GM23338 (cell line): ENCODE data around the gene BMP5. TPM values are rescaled to one million over a fixed set of nuclear protein-coding genes. Genes with fewer than 3 reads are reported as not detected.
A peak's percentile ranks its signal among the peaks of the same experiment; 100 is the strongest.

ENCODE experiments used
- ATAC-seq: fragments of 200-7000 bp; cut with Tn5 transposase; 3 replicates; pipeline ENCODE4 v1.9.1; 2020
- DNase-seq: peaks from one replicate; pipeline ENCODE4 v3.0.0-alpha.2; 2015; ENCODE audit warnings: low spot score
- H2AFZ ChIP-seq: fragments of 200-600 bp; sonication (generic); 2 replicates; pipeline ENCODE4 v1.8.0; 2016; ENCODE audit warnings: antibody characterized with exemption, mild to moderate bottlenecking, moderate library complexity
- H3F3A ChIP-seq: fragments of 200-600 bp; sonication (generic); replicated peaks from 2 replicates; pipeline ENCODE4 v1.8.0; 2017; ENCODE audit warnings: antibody characterized with exemption, mixed run types, low read depth
- H3K27ac ChIP-seq: fragments of 200-600 bp; sonication (generic); 2 replicates; pipeline ENCODE4 v1.6.1; 2016; ENCODE audit warnings: low read depth
- H3K27me3 ChIP-seq: fragments of 200-600 bp; sonication (generic); 2 replicates; pipeline ENCODE4 v1.8.0; 2016; ENCODE audit warnings: mild to moderate bottlenecking, mixed run types, moderate library complexity; ENCODE audit not compliant: insufficient read depth
- H3K36me3 ChIP-seq: fragments of 200-600 bp; sonication (generic); 2 replicates; pipeline ENCODE4 v1.8.0; 2016; ENCODE audit warnings: mild to moderate bottlenecking; ENCODE audit not compliant: insufficient read depth
- H3K4me1 ChIP-seq: fragments of 200-600 bp; sonication (generic); 2 replicates; pipeline ENCODE4 v1.8.0; 2016; ENCODE audit warnings: mild to moderate bottlenecking, moderate library complexity; ENCODE audit not compliant: insufficient read depth
- H3K4me2 ChIP-seq: fragments of 200-600 bp; sonication (generic); 2 replicates; pipeline ENCODE4 v1.7.1; 2017; ENCODE audit warnings: mixed run types
- H3K4me3 ChIP-seq: fragments of 200-600 bp; sonication (generic); 2 replicates; pipeline ENCODE4 v1.6.1; 2016; ENCODE audit warnings: mixed run types
- H3K79me2 ChIP-seq: fragments of 200-600 bp; sonication (generic); replicated peaks from 2 replicates; pipeline ENCODE4 v1.8.0; 2017; ENCODE audit warnings: mild to moderate bottlenecking; ENCODE audit not compliant: insufficient read depth
- H3K9me2 ChIP-seq: fragments of 200-600 bp; sonication (generic); 2 replicates; pipeline ENCODE4 v1.8.0; 2017; ENCODE audit not compliant: insufficient read depth
- H4K20me1 ChIP-seq: fragments of 200-600 bp; sonication (generic); replicated peaks from 2 replicates; pipeline ENCODE4 v1.8.0; 2017; ENCODE audit warnings: mild to moderate bottlenecking; ENCODE audit not compliant: insufficient read depth
- H3K27ac Mint-ChIP-seq: 2 replicates; pipeline ENCODE4 v1.8.0; 2020; ENCODE audit warnings: inconsistent platforms, mild to moderate bottlenecking, moderate library complexity, mixed read lengths
- H3K27me3 Mint-ChIP-seq: 3 replicates; pipeline ENCODE4 v1.8.0; 2022; ENCODE audit warnings: low read depth, mild to moderate bottlenecking, moderate library complexity, mixed read lengths, inconsistent platforms; ENCODE audit not compliant: insufficient read depth, poor library complexity
- H3K36me3 Mint-ChIP-seq: 3 replicates; pipeline ENCODE4 v1.8.0; 2021; ENCODE audit warnings: low read depth, mild to moderate bottlenecking, inconsistent platforms, moderate library complexity, mixed read lengths
- H3K4me1 Mint-ChIP-seq: 3 replicates; pipeline ENCODE4 v1.8.0; 2020; ENCODE audit warnings: mild to moderate bottlenecking, inconsistent platforms, mixed read lengths
- H3K4me3 Mint-ChIP-seq: 3 replicates; pipeline ENCODE4 v1.8.0; 2021; ENCODE audit warnings: moderate library complexity, mild to moderate bottlenecking, inconsistent platforms, mixed read lengths
- H3K9me3 Mint-ChIP-seq: 3 replicates; pipeline ENCODE4 v1.8.0; 2020; ENCODE audit warnings: moderate library complexity, mild to moderate bottlenecking, inconsistent platforms, mixed read lengths
- CREB1 ChIP-seq: fragments of 250-450 bp; sonication (Bioruptor Pico); IDR thresholded peaks from 2 replicates; pipeline ENCODE4 v1.5.0; 2020; ENCODE audit warnings: low read depth, mild to moderate bottlenecking, moderate library complexity
- EZH2 ChIP-seq: fragments of 200-600 bp; sonication (generic); IDR thresholded peaks from one replicate; pipeline ENCODE4 v1.8.0; 2017; ENCODE audit warnings: antibody characterized with exemption, mild to moderate bottlenecking, low read depth; ENCODE audit not compliant: unreplicated experiment
- EZH2phosphoT487 ChIP-seq: fragments of 200-600 bp; sonication (generic); IDR thresholded peaks from one replicate; pipeline ENCODE4 v1.8.1; 2018; ENCODE audit warnings: antibody characterized with exemption; ENCODE audit not compliant: unreplicated experiment
- JUNB ChIP-seq: IDR thresholded peaks from one replicate; pipeline ENCODE4 v1.6.1; 2016; ENCODE audit warnings: antibody characterized with exemption; ENCODE audit not compliant: unreplicated experiment
- NANOG ChIP-seq: IDR thresholded peaks from 2 replicates; pipeline ENCODE4 v1.6.1; 2016; ENCODE audit warnings: antibody characterized with exemption, borderline replicate concordance
- POLR2AphosphoS5 ChIP-seq: IDR thresholded peaks from 2 replicates; pipeline ENCODE4 v1.6.1; 2016; ENCODE audit warnings: antibody characterized with exemption, low read depth
- STAT1 ChIP-seq: IDR thresholded peaks from one replicate; pipeline ENCODE4 v1.6.1; 2016; ENCODE audit warnings: antibody characterized with exemption; ENCODE audit not compliant: unreplicated experiment
- ZNF114 ChIP-seq: fragments of 250-450 bp; sonication (Bioruptor Pico); IDR thresholded peaks from 2 replicates; pipeline ENCODE4 v1.5.0; 2020; ENCODE audit warnings: mild to moderate bottlenecking, moderate library complexity
- ZNF331 ChIP-seq: fragments of 250-450 bp; sonication (Bioruptor Pico); IDR thresholded peaks from 2 replicates; pipeline ENCODE4 v1.5.0; 2020; ENCODE audit warnings: low read depth, mild to moderate bottlenecking, moderate library complexity
- polyA plus RNA-seq: library from polyadenylated mRNA; unstranded; fragments of >200 nt; fragmentation: Nextera tagmentation; extraction: Ambion mirVana; gene quantifications from 2 replicates; pipeline ENCODE4 v1.2.1, GENCODE V29; 2016
- total RNA-seq: library from RNA; depleted of rRNA; stranded (reverse); fragments of >200 nt; shearing (Covaris generic); gene quantifications from 2 replicates; pipeline ENCODE4 v1.2.3, GENCODE V29; 2014
- TF ChIP-seq, protein P1 (sequence below): IDR thresholded peaks from one replicate; pipeline ENCODE4 v1.6.1; 2018; ENCODE audit warnings: antibody characterized with exemption; ENCODE audit not compliant: unreplicated experiment
- TF ChIP-seq, protein P2 (sequence below): IDR thresholded peaks from 2 replicates; pipeline ENCODE4 v1.6.1; 2016; ENCODE audit warnings: antibody characterized with exemption
- TF ChIP-seq, protein P3 (sequence below), 2 experiments: fragments of 200-600 bp in 1 of 2; sonication (generic) in 1 of 2; conservative IDR thresholded peaks; 2 replicates each; pipeline versions ENCODE4 v1.5.1 to v1.6.1; 2016 to 2017; ENCODE audit warnings: antibody characterized with exemption in 2 of 2, low read depth in 2 of 2, mild to moderate bottlenecking in 2 of 2, moderate library complexity in 1 of 2
- TF ChIP-seq, protein P4 (sequence below): fragments of 250-450 bp; sonication (Bioruptor Pico); IDR thresholded peaks from 2 replicates; pipeline ENCODE4 v1.5.0; 2020; ENCODE audit warnings: mild to moderate bottlenecking, moderate library complexity

Gene BMP5
- total and polyA plus RNA-seq, 2 experiments from 2014 or later, result 0.06 to 0.07 TPM

DNA sequence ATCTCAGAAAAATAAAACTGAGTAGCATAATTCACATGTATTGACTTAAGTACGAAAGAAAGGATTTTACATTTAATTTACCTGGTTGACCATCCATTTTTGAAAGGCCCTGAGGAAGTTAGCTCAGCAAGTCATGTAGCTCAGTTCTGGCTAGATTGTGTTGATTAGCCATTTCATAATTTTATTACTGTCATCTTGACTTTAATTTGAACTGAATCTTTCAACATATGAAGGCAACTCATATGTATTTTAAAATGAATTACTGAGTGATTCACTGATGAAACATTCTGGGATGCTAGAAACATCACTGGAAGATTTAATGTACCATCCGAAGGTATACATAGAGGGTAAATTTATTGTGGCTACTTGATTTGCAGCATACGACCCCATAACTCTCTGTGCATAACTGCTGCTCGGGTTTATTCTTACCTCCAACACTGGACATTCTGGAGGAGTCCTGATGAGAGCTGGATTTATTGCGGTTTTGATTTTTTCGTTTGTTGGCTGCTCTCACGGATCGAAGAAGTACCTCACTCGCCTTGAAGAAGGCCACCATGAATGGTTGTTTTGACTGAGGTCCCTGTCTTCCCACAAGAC lies 101.7 kb downstream of the BMP5 start:
- H3K4me2 ChIP-seq, result no peak overlapping the region
- peak overlapping the region; percentile 42; the same call in 1 of the 2 replicates for H3K27ac Mint-ChIP-seq
- no peaks in the 10 kb centered on the region for H3K36me3 ChIP-seq
- TF ChIP-seq, protein P1, sequence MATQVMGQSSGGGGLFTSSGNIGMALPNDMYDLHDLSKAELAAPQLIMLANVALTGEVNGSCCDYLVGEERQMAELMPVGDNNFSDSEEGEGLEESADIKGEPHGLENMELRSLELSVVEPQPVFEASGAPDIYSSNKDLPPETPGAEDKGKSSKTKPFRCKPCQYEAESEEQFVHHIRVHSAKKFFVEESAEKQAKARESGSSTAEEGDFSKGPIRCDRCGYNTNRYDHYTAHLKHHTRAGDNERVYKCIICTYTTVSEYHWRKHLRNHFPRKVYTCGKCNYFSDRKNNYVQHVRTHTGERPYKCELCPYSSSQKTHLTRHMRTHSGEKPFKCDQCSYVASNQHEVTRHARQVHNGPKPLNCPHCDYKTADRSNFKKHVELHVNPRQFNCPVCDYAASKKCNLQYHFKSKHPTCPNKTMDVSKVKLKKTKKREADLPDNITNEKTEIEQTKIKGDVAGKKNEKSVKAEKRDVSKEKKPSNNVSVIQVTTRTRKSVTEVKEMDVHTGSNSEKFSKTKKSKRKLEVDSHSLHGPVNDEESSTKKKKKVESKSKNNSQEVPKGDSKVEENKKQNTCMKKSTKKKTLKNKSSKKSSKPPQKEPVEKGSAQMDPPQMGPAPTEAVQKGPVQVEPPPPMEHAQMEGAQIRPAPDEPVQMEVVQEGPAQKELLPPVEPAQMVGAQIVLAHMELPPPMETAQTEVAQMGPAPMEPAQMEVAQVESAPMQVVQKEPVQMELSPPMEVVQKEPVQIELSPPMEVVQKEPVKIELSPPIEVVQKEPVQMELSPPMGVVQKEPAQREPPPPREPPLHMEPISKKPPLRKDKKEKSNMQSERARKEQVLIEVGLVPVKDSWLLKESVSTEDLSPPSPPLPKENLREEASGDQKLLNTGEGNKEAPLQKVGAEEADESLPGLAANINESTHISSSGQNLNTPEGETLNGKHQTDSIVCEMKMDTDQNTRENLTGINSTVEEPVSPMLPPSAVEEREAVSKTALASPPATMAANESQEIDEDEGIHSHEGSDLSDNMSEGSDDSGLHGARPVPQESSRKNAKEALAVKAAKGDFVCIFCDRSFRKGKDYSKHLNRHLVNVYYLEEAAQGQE, result no peak
- TF ChIP-seq, protein P2, sequence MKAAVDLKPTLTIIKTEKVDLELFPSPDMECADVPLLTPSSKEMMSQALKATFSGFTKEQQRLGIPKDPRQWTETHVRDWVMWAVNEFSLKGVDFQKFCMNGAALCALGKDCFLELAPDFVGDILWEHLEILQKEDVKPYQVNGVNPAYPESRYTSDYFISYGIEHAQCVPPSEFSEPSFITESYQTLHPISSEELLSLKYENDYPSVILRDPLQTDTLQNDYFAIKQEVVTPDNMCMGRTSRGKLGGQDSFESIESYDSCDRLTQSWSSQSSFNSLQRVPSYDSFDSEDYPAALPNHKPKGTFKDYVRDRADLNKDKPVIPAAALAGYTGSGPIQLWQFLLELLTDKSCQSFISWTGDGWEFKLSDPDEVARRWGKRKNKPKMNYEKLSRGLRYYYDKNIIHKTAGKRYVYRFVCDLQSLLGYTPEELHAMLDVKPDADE, result no peak
- TF ChIP-seq ZNF331 (CRISPR knock-in tag) (no peak), ZNF114 (no peak), CREB1 (CRISPR knock-in tag) (no peak), EZH2phosphoT487 (no peak), STAT1 (no peak), NANOG (no peak), EZH2 (no peak), POLR2AphosphoS5 (no peak), JUNB (no peak)
- TF ChIP-seq, protein P3, sequence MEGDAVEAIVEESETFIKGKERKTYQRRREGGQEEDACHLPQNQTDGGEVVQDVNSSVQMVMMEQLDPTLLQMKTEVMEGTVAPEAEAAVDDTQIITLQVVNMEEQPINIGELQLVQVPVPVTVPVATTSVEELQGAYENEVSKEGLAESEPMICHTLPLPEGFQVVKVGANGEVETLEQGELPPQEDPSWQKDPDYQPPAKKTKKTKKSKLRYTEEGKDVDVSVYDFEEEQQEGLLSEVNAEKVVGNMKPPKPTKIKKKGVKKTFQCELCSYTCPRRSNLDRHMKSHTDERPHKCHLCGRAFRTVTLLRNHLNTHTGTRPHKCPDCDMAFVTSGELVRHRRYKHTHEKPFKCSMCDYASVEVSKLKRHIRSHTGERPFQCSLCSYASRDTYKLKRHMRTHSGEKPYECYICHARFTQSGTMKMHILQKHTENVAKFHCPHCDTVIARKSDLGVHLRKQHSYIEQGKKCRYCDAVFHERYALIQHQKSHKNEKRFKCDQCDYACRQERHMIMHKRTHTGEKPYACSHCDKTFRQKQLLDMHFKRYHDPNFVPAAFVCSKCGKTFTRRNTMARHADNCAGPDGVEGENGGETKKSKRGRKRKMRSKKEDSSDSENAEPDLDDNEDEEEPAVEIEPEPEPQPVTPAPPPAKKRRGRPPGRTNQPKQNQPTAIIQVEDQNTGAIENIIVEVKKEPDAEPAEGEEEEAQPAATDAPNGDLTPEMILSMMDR (conservative IDR thresholded peaks at IDR 0.05; ENCODE audit: low read depth in 2 of 2), result no peak
- TF ChIP-seq, protein P4, sequence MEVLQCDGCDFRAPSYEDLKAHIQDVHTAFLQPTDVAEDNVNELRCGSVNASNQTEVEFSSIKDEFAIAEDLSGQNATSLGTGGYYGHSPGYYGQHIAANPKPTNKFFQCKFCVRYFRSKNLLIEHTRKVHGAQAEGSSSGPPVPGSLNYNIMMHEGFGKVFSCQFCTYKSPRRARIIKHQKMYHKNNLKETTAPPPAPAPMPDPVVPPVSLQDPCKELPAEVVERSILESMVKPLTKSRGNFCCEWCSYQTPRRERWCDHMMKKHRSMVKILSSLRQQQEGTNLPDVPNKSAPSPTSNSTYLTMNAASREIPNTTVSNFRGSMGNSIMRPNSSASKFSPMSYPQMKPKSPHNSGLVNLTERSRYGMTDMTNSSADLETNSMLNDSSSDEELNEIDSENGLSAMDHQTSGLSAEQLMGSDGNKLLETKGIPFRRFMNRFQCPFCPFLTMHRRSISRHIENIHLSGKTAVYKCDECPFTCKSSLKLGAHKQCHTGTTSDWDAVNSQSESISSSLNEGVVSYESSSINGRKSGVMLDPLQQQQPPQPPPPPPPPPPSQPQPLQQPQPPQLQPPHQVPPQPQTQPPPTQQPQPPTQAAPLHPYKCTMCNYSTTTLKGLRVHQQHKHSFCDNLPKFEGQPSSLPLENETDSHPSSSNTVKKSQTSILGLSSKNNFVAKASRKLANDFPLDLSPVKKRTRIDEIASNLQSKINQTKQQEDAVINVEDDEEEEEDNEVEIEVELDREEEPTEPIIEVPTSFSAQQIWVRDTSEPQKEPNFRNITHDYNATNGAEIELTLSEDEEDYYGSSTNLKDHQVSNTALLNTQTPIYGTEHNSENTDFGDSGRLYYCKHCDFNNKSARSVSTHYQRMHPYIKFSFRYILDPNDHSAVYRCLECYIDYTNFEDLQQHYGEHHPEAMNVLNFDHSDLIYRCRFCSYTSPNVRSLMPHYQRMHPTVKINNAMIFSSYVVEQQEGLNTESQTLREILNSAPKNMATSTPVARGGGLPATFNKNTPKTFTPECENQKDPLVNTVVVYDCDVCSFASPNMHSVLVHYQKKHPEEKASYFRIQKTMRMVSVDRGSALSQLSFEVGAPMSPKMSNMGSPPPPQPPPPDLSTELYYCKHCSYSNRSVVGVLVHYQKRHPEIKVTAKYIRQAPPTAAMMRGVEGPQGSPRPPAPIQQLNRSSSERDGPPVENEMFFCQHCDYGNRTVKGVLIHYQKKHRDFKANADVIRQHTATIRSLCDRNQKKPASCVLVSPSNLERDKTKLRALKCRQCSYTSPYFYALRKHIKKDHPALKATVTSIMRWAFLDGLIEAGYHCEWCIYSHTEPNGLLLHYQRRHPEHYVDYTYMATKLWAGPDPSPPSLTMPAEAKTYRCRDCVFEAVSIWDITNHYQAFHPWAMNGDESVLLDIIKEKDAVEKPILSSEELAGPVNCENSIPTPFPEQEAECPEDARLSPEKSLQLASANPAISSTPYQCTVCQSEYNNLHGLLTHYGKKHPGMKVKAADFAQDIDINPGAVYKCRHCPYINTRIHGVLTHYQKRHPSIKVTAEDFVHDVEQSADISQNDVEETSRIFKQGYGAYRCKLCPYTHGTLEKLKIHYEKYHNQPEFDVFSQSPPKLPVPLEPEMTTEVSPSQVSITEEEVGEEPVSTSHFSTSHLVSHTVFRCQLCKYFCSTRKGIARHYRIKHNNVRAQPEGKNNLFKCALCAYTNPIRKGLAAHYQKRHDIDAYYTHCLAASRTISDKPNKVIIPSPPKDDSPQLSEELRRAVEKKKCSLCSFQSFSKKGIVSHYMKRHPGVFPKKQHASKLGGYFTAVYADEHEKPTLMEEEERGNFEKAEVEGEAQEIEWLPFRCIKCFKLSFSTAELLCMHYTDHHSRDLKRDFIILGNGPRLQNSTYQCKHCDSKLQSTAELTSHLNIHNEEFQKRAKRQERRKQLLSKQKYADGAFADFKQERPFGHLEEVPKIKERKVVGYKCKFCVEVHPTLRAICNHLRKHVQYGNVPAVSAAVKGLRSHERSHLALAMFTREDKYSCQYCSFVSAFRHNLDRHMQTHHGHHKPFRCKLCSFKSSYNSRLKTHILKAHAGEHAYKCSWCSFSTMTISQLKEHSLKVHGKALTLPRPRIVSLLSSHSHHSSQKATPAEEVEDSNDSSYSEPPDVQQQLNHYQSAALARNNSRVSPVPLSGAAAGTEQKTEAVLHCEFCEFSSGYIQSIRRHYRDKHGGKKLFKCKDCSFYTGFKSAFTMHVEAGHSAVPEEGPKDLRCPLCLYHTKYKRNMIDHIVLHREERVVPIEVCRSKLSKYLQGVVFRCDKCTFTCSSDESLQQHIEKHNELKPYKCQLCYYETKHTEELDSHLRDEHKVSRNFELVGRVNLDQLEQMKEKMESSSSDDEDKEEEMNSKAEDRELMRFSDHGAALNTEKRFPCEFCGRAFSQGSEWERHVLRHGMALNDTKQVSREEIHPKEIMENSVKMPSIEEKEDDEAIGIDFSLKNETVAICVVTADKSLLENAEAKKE (CRISPR knock-in tag), result no peak
- H3K4me1 ChIP-seq, result peaks cover 11% of the 10 kb centered on the region
- H3K36me3 Mint-ChIP-seq, result no peaks in the 10 kb centered on the region
- H3K4me3 Mint-ChIP-seq, result no peak overlapping the region
- no peaks in the 10 kb centered on the region; the same call in 1 of the 2 replicates for H3K9me2 ChIP-seq
- DNase-seq (no peak), ATAC-seq (no peak)
- H2AFZ ChIP-seq, result no peak overlapping the region
- no peaks in the 10 kb centered on the region for H3K27me3 Mint-ChIP-seq
- peaks cover 16% of the 10 kb centered on the region; the same call in 2 of the 3 replicates for H3K4me1 Mint-ChIP-seq
- no peaks in the 10 kb centered on the region for H3K27me3 ChIP-seq
- no peak overlapping the region for H3K27ac ChIP-seq
- H3K9me3 Mint-ChIP-seq, result no peaks in the 10 kb centered on the region
- H3F3A ChIP-seq, result no peaks in the 10 kb centered on the region
- no peak overlapping the region for H3K4me3 ChIP-seq
- no peaks in the 10 kb centered on the region for H3K79me2 ChIP-seq
- H4K20me1 ChIP-seq, result no peaks in the 10 kb centered on the region
